IMR-90 (cell line): ENCODE data around the gene LPGAT1. TPM values are rescaled to one million over a fixed set of nuclear protein-coding genes. Genes with fewer than 3 reads are reported as not detected.

Source experiments
- ATAC-seq: fragments of 200-7000 bp; cut with Tn5 transposase; 2 replicates; pipeline ENCODE4 v1.9.1; 2020; ENCODE audit warnings: low read depth, mild to moderate bottlenecking, moderate library complexity
- BruUV-seq: library from RNA; stranded (reverse); fragments of 400-500 nt; replicated peaks from 2 replicates; lab custom pipeline; 2021; lab: Mats Ljungman, UMichigan
- CTCF ChIA-PET: fragments of 300-600 bp; formaldehyde crosslinking; extraction: SDS; loops from one replicate; lab custom pipeline; 2021; ENCODE audit warnings: antibody characterized with exemption; lab: Yijun Ruan, JAX
- POLR2A ChIA-PET: fragments of 300-600 bp; sonication (Branson Sonifier 250); formaldehyde crosslinking; loops from one replicate; lab custom pipeline; 2022; ENCODE audit warnings: antibody characterized with exemption; ENCODE audit not compliant: unreplicated experiment; lab: Charles Lee
- DNase-seq: peaks from one replicate; pipeline ENCODE4 v3.0.0; 2013
- H2AFZ ChIP-seq: replicated peaks from 2 replicates; pipeline ENCODE3; 2013; ENCODE audit warnings: low read length, mild to moderate bottlenecking; ENCODE audit not compliant: poor library complexity
- H2AK5ac ChIP-seq: 2 replicates; pipeline ENCODE4 v1.6.1; 2013; ENCODE audit warnings: low read depth, low read length, inconsistent platforms
- H2AK9ac ChIP-seq: replicated peaks from 2 replicates; pipeline ENCODE3; 2013; ENCODE audit warnings: mild to moderate bottlenecking, low read depth, low read length, moderate library complexity; ENCODE audit not compliant: poor library complexity
- H2BK120ac ChIP-seq: 2 replicates; pipeline ENCODE4 v1.6.1; 2013; ENCODE audit warnings: low read depth, low read length, inconsistent platforms
- H2BK15ac ChIP-seq: 3 replicates; pipeline ENCODE4 v1.6.1; 2013; ENCODE audit warnings: low read depth, low read length, inconsistent platforms
- H2BK20ac ChIP-seq: 2 replicates; pipeline ENCODE4 v1.6.1; 2013; ENCODE audit warnings: low read depth, mild to moderate bottlenecking, inconsistent platforms, low read length, moderate library complexity
- H2BK5ac ChIP-seq: 2 replicates; pipeline ENCODE4 v1.6.1; 2013; ENCODE audit warnings: mild to moderate bottlenecking, low read depth, low read length, inconsistent platforms; ENCODE audit not compliant: poor library complexity, severe bottlenecking
- H3K14ac ChIP-seq: replicated peaks from 2 replicates; pipeline ENCODE4 v1.6.1; 2013; ENCODE audit warnings: low read depth, low read length, inconsistent platforms
- H3K18ac ChIP-seq: 2 replicates; pipeline ENCODE4 v1.6.1; 2013; ENCODE audit warnings: low read depth, low read length, control low read depth
- H3K23ac ChIP-seq: 2 replicates; pipeline ENCODE4 v1.6.1; 2013; ENCODE audit warnings: low read depth, low read length, inconsistent platforms
- H3K27ac ChIP-seq: 2 replicates; pipeline ENCODE4 v1.5.1; 2013; ENCODE audit warnings: mild to moderate bottlenecking, control low read depth, low read length; ENCODE audit not compliant: insufficient read depth
- H3K27me3 ChIP-seq: 2 replicates; pipeline ENCODE4 v1.6.1; 2013; ENCODE audit warnings: low read length; ENCODE audit not compliant: control insufficient read depth, insufficient read depth
- H3K36me3 ChIP-seq: 2 replicates; pipeline ENCODE4 v1.6.1; 2013; ENCODE audit warnings: low read length, mixed read lengths; ENCODE audit not compliant: control insufficient read depth, insufficient read depth
- H3K4ac ChIP-seq: 2 replicates; pipeline ENCODE4 v1.6.1; 2013; ENCODE audit warnings: low read depth, low read length, inconsistent platforms
- H3K4me1 ChIP-seq: 2 replicates; pipeline ENCODE4 v1.6.1; 2013; ENCODE audit warnings: low read length, mixed read lengths; ENCODE audit not compliant: control insufficient read depth, insufficient read depth
- H3K4me2 ChIP-seq: 2 replicates; pipeline ENCODE4 v1.6.1; 2013; ENCODE audit warnings: low read depth, mild to moderate bottlenecking, control low read depth, low read length, moderate library complexity
- H3K4me3 ChIP-seq: 2 replicates; pipeline ENCODE4 v1.5.1; 2013; ENCODE audit warnings: low read depth, mild to moderate bottlenecking, control low read depth, low read length, moderate library complexity; ENCODE audit not compliant: insufficient read depth
- H3K56ac ChIP-seq: 2 replicates; pipeline ENCODE4 v1.6.1; 2013; ENCODE audit warnings: low read length, inconsistent platforms; ENCODE audit not compliant: insufficient read depth; ENCODE audit errors: extremely low read depth
- H3K79me1 ChIP-seq, 2 experiments: 2 replicates each; pipeline ENCODE4 v1.6.1; 2013; ENCODE audit warnings: low read length in 2 of 2, inconsistent platforms in 1 of 2, low read depth in 1 of 2
- H3K9ac ChIP-seq: 2 replicates; pipeline ENCODE4 v1.6.1; 2013; ENCODE audit warnings: low read depth, low read length, control low read depth
- H3K9me1 ChIP-seq: 2 replicates; pipeline ENCODE4 v1.6.1; 2013; ENCODE audit warnings: low read length, inconsistent platforms; ENCODE audit not compliant: insufficient read depth
- H3K9me3 ChIP-seq: 2 replicates; pipeline ENCODE4 v1.6.1; 2013; ENCODE audit warnings: low read length; ENCODE audit not compliant: control insufficient read depth, insufficient read depth
- H4K20me1 ChIP-seq: 2 replicates; pipeline ENCODE4 v1.6.1; 2013; ENCODE audit warnings: low read length, inconsistent platforms; ENCODE audit not compliant: insufficient read depth
- H4K5ac ChIP-seq: 2 replicates; pipeline ENCODE4 v1.6.1; 2013; ENCODE audit warnings: mild to moderate bottlenecking, low read depth, low read length, control low read depth
- H4K8ac ChIP-seq, 2 experiments: 2 replicates each; pipeline ENCODE4 v1.6.1; 2013; ENCODE audit warnings: low read depth in 2 of 2, low read length in 2 of 2, control low read depth in 1 of 2, inconsistent platforms in 1 of 2
- H4K91ac ChIP-seq: 2 replicates; pipeline ENCODE4 v1.6.1; 2013; ENCODE audit warnings: low read depth, low read length, inconsistent platforms; ENCODE audit not compliant: insufficient read depth
- BHLHE40 ChIP-seq: fragments of 150-350 bp; IDR thresholded peaks from 2 replicates; pipeline ENCODE4 v1.6.1; 2016; ENCODE audit warnings: mild to moderate bottlenecking, low read depth, low read length
- CEBPB ChIP-seq: IDR thresholded peaks from 2 replicates; pipeline ENCODE4 v1.6.1; 2012; ENCODE audit warnings: low read depth, low read length, improper control_type of control experiment
- FOS ChIP-seq: fragments of 150-350 bp; IDR thresholded peaks from 2 replicates; pipeline ENCODE4 v1.6.1; 2016; ENCODE audit warnings: low read depth, low read length
- MAZ ChIP-seq: IDR thresholded peaks from 2 replicates; pipeline ENCODE4 v1.6.1; 2012; ENCODE audit warnings: low read depth, mild to moderate bottlenecking, low read length, improper control_type of control experiment, moderate library complexity, borderline replicate concordance
- RFX5 ChIP-seq: IDR thresholded peaks from 2 replicates; pipeline ENCODE4 v1.8.0; 2012; ENCODE audit warnings: low read depth, mild to moderate bottlenecking, low read length, moderate library complexity
- WGBS, 2 experiments: methylation state at CpG; one replicate each; pipeline versions ENCODE4 v1.1.5 to v1.1.7; 2013; ENCODE audit warnings: missing lambda C conversion rate in 2 of 2; ENCODE audit not compliant: insufficient read length in 1 of 2; ENCODE audit errors: extremely low coverage in 2 of 2; 5-methylcytosine and 5-hydroxymethylcytosine counted together
- dilution Hi-C: fragments of 300-500 bp; cut with HindIII; formaldehyde crosslinking; loops from one replicate; pipeline ENCODE4 v1.14.3; 2018; ENCODE audit warnings: low sequenced_read_pairs; ENCODE audit not compliant: unreplicated experiment
- in situ Hi-C: fragments of 300-500 bp; cut with MboI; formaldehyde crosslinking; loops from 3 replicates; pipeline ENCODE4 v1.14.3; 2019; ENCODE audit warnings: low sequenced_read_pairs, inconsistent platforms, mixed read lengths
- intact Hi-C: fragments of 100-400 bp; cut with micrococcal nuclease; formaldehyde crosslinking; loops from 2 replicates; pipeline ENCODE4 v1.10.0; 2022
- polyA plus RNA-seq, 3 experiments: library from polyadenylated mRNA; depleted of rRNA; stranded (reverse); fragments of >200 nt; gene quantifications; 2 replicates each; pipeline ENCODE4 v1.2.3, GENCODE V29; 2012; ENCODE audit warnings: low replicate concordance in 1 of 3
- total RNA-seq: library from RNA; depleted of rRNA; stranded (reverse); fragments of >200 nt; gene quantifications from 2 replicates; pipeline ENCODE4 v1.2.3, GENCODE V29; 2012

The LPGAT1 gene
- total and polyA plus RNA-seq, 2 of the 4 experiments (the other 2 are of a cell fraction), result 6.7 to 13.6 TPM

GRCh38 chr1:211735208-211736170 is 95.1 kb downstream of the LPGAT1 start:
- H3K4me1 ChIP-seq, result peaks cover 6% of the 10 kb centered on the region
- 31% methylated on average over 11 of the region's 22 CpGs; no CpG with 5 or more reads in 1 of the 2 experiments for WGBS, 2 experiments
- peak overlapping the region; percentile 57 for H2AK9ac ChIP-seq
- 0 out of 2 replicates have a peak, but pooled peaks have one; percentile 3 for TF ChIP-seq CEBPB
- no peak for TF ChIP-seq RFX5
- TF ChIP-seq BHLHE40, result peak; percentile 44; the same call in 1 of the 2 replicates
- TF ChIP-seq FOS, result peak; percentile 93
- 0 out of 2 replicates have a peak, but pooled peaks have one; percentile 35 for TF ChIP-seq MAZ
- no peak overlapping the region for H4K8ac ChIP-seq
- H3K14ac ChIP-seq, result no peak overlapping the region
- H3K9me1 ChIP-seq, result peaks cover 7% of the 10 kb centered on the region; the same call in 1 of the 2 replicates
- H4K20me1 ChIP-seq, result no peaks in the 10 kb centered on the region
- dilution Hi-C loops, result no loop called here
- no peaks in the 10 kb centered on the region for H3K79me1 ChIP-seq
- peaks cover 2% of the 10 kb centered on the region for H3K27me3 ChIP-seq
- H3K4me3 ChIP-seq, result no peak overlapping the region
- H2BK120ac ChIP-seq, result no peak overlapping the region
- H3K4me2 ChIP-seq, result peak overlapping the region; percentile 21; the same call in 1 of the 2 replicates
- no peak overlapping the region; the same call in 1 of the 2 replicates for H3K4ac ChIP-seq
- in situ Hi-C loops, result no loop called here
- H2AFZ ChIP-seq, result peak overlapping the region; percentile 61
- H2BK20ac ChIP-seq, result 0 out of 2 replicates have a peak overlapping the region, but pooled peaks have one; percentile 16
- no peak overlapping the region for H3K9ac ChIP-seq
- no TSS peak for BruUV-seq
- H3K56ac ChIP-seq, result no peak overlapping the region
- H2BK5ac ChIP-seq, result no peak overlapping the region
- no peaks in the 10 kb centered on the region for H3K36me3 ChIP-seq
- ChIA-PET POLR2A (no interaction called here), CTCF (interaction anchor here (1.0 to 1.3 kb wide), 3 partner anchors 26 to 53 kb away, joined by 3 to 6 read pairs (median 6); no protein-coding TSS in a partner anchor)
- no peak overlapping the region for H3K27ac ChIP-seq
- H2AK5ac ChIP-seq, result no peak overlapping the region
- no peak overlapping the region for H2BK15ac ChIP-seq
- no peak overlapping the region for H3K18ac ChIP-seq
- intact Hi-C loops, result no loop called here
- H4K91ac ChIP-seq, result no peak overlapping the region
- DNase-seq (peak; percentile 81), ATAC-seq (peak; percentile 87)
- H4K5ac ChIP-seq, result no peak overlapping the region
- H3K9me3 ChIP-seq, result no peaks in the 10 kb centered on the region
- H3K23ac ChIP-seq, result no peak overlapping the region
